Pancreas (tissue), 10 donors: ENCODE measurements around the gene NRP2. TPM values are rescaled to one million over a fixed set of nuclear protein-coding genes. Genes with fewer than 3 reads are reported as not detected.

Source experiments
- ATAC-seq, 4 donors: fragments of 200-7000 bp; cut with Tn5 transposase; one replicate each; pipeline versions ENCODE4 v1.8.0 to v1.9.1; 2020; ENCODE audit warnings: mild to moderate bottlenecking in 4 of 4, moderate library complexity in 4 of 4
- DNase-seq, 6 donors: peaks; one replicate each; pipeline ENCODE4 v3.0.0-alpha.2; 2020
- FAIRE-seq: peaks from 2 replicates; lab custom pipeline; 2012; peaks lifted over from hg19 to GRCh38; lab: Jason Lieb, UNC
- H3K27ac ChIP-seq, 4 donors: fragments of 200-600 bp; sonication (generic); 1 replicate in 3 of 4; 2 replicates in 1 of 4; pipeline versions ENCODE4 v1.5.0 to v1.8.0; 2020
- H3K27me3 ChIP-seq, 4 donors: fragments of 200-600 bp; one replicate each; pipeline ENCODE4 v1.8.0; 2021
- H3K36me3 ChIP-seq, 3 donors: fragments of 200-600 bp; sonication (generic) in 1 of 3; one replicate each; pipeline versions ENCODE4 v1.5.0 to v1.8.0; 2020 to 2021
- H3K4me1 ChIP-seq, 3 donors: fragments of 200-600 bp; one replicate each; pipeline ENCODE4 v1.8.0; 2021
- H3K4me3 ChIP-seq, 4 donors: fragments of 200-600 bp; sonication (generic) in 2 of 4; one replicate each; pipeline versions ENCODE4 v1.5.0 to v1.8.0; 2020 to 2021
- H3K9me3 ChIP-seq, 4 donors: fragments of 200-600 bp; one replicate each; pipeline ENCODE4 v1.8.0; 2021
- CTCF ChIP-seq, 4 donors: fragments of 200-600 bp; sonication (generic) in 3 of 4; IDR thresholded peaks; one replicate each; pipeline versions ENCODE4 v1.5.0 to v1.8.0; 2021; ENCODE audit warnings: antibody characterized with exemption in 4 of 4
- WGBS, 2 donors: extraction: QIAGEN DNeasy Blood & Tissue Kit; methylation state at CpG; one replicate each; pipeline ENCODE4 v1.1.7; 2013; 5-methylcytosine and 5-hydroxymethylcytosine counted together
- intact Hi-C, 3 donors: fragments of 100-400 bp; cut with DNase I; formaldehyde crosslinking; loops; one replicate each; pipeline versions ENCODE4 v1.11.1 to v1.14.2; 2022
- polyA plus RNA-seq, 2 donors: library from polyadenylated mRNA; stranded (reverse); fragments of 200-250 nt; gene quantifications; one replicate each; pipeline ENCODE4 v1.2.3, GENCODE V29; 2013
- total RNA-seq, 6 donors: library from RNA; stranded (reverse); fragmentation: NEBNext Ultra II Directional in 4 of 6; extraction: Animal tissue kit (Norgen Biotek cat#: 25700) in 4 of 6; gene quantifications; one replicate each; pipeline versions ENCODE4 v1.2.1 to v1.2.4, GENCODE V29; 2021 to 2023
- donor health status: healthy with polysubstance abuse.
- donor health status: DM: no; HTN: no; CAD: no; lungs with moderate emphysema.
- donor health status: DM: no; HTN: no; CAD: no.
- donor health status: control.
- donor health status: control.
- donor health status: Bipolar disorder and iron deficiency.
- donor health status: DM: yes; HTN: yes; CAD: no.
- donor health status: DM: no; HTN: no; CAD: no.
- donor health status: DM: no; HTN: no; CAD: no.
- donor health status: DM: yes; HTN: yes; CAD: no.

The NRP2 gene
- total and polyA plus RNA-seq, 8 donors = 0.65 to 11.0 (median 1.6) TPM

- Histone ChIP-seq H3K27me3 (no peaks in the 10 kb centered on the region), H3K4me1 (no peaks in the 10 kb centered on the region), H3K36me3 (no peaks in the 10 kb centered on the region), H3K4me3 (no peak overlapping the region), H3K27ac (no peak overlapping the region), H3K9me3 (no peaks in the 10 kb centered on the region)
- no peak for FAIRE-seq
- DNase-seq = no peak
- TF ChIP-seq CTCF (IDR thresholded peaks at IDR 0.05) = no peak
- intact Hi-C loops = no loop called here
- ATAC-seq = no peak
- 78 to 82% methylated on average over 5 of the region's 5 CpGs for WGBS, 2 donors
Measured at GRCh38 chr2:205751569-205752031, 69.3 kb downstream of the NRP2 start.

- no peaks in the 10 kb centered on the region for H3K9me3 ChIP-seq
- no peak overlapping the region for H3K27ac ChIP-seq
- H3K36me3 ChIP-seq = no peaks in the 10 kb centered on the region
- ATAC-seq = no peak
- TF ChIP-seq CTCF (IDR thresholded peaks at IDR 0.05) = no peak
- no peaks in the 10 kb centered on the region for H3K27me3 ChIP-seq
- H3K4me3 ChIP-seq = no peak overlapping the region
- WGBS, 2 donors = 86 to 91% methylated on average over 4 of the region's 4 CpGs
- intact Hi-C loops = no loop called here
- DNase-seq = no peak
- FAIRE-seq = no peak
- H3K4me1 ChIP-seq = no peaks in the 10 kb centered on the region
Measured at GRCh38 chr2:205752296-205752820, 70.1 kb downstream of the NRP2 start.

- no peak for TF ChIP-seq CTCF (IDR thresholded peaks at IDR 0.05)
- no peak for FAIRE-seq
Measured at GRCh38 chr2:205752924-205753323, 70.6 kb downstream of the NRP2 start.

GRCh38 chr2:205754285-205754923 is 72.1 kb downstream of the NRP2 start:
- WGBS, 2 donors = 75 to 80% methylated on average over 5 to 6 of the region's 6 CpGs
- TF ChIP-seq CTCF (IDR thresholded peaks at IDR 0.05) = no peak
- H3K27me3 ChIP-seq = no peaks in the 10 kb centered on the region
- intact Hi-C loops = no loop called here
- ATAC-seq (no peak), FAIRE-seq (no peak), DNase-seq (no peak)
- H3K27ac ChIP-seq = no peak overlapping the region
- H3K4me3 ChIP-seq = no peak overlapping the region
- no peaks in the 10 kb centered on the region for H3K36me3 ChIP-seq
- H3K4me1 ChIP-seq = no peaks in the 10 kb centered on the region
- H3K9me3 ChIP-seq = no peaks in the 10 kb centered on the region

More at GRCh38 chr2:205752924-205753323, 70.6 kb downstream of the NRP2 start:
- no peaks in the 10 kb centered on the region for H3K36me3 ChIP-seq
- H3K27ac ChIP-seq = no peak overlapping the region
- H3K4me1 ChIP-seq = no peaks in the 10 kb centered on the region
- intact Hi-C loops = no loop called here
- no peak overlapping the region for H3K4me3 ChIP-seq
- no peaks in the 10 kb centered on the region for H3K9me3 ChIP-seq
- ATAC-seq (no peak), DNase-seq (no peak)
- no peaks in the 10 kb centered on the region for H3K27me3 ChIP-seq
- 82 to 86% methylated on average over 8 of the region's 8 CpGs for WGBS, 2 donors

GRCh38 chr2:205754924-205755321 is 72.6 kb downstream of the NRP2 start:
- Histone ChIP-seq H3K36me3 (no peaks in the 10 kb centered on the region), H3K27me3 (no peaks in the 10 kb centered on the region), H3K4me1 (no peaks in the 10 kb centered on the region), H3K4me3 (no peak overlapping the region), H3K27ac (peak overlapping the region in 1 of 4 donors; percentile 22), H3K9me3 (no peaks in the 10 kb centered on the region)
- DNase-seq = no peak
- ATAC-seq = peak in 3 of 4 donors; percentile 28 to 58 (median 51)
- intact Hi-C loops = no loop called here
- TF ChIP-seq CTCF (IDR thresholded peaks at IDR 0.05) = no peak
- FAIRE-seq = no peak
- 56 to 64% methylated on average over 5 of the region's 5 CpGs for WGBS, 2 donors
